Stimulated activated CD8-positive, alpha-beta memory T cell treated with anti-CD3 and anti-CD28 coated beads, Interleukin-7, amount 100 ng/mL, for 48 hours (primary cell): ENCODE measurements around the gene SIPA1.
A peak's percentile ranks its signal among the peaks of the same experiment; 100 is the strongest.
"Not testable (repeated sequence)": the region's sequence is repeated elsewhere in the genome, so short reads cannot be mapped to it uniquely, and the experiment has no call there.

Experiments
- DNase-seq, 2 donors: peaks; one replicate each; pipeline ENCODE4 v3.0.0-alpha.2; 2020; ENCODE audit warnings: low read depth in 1 of 2; ENCODE audit errors: extremely low read depth in 1 of 2

Gene SIPA1

GRCh38 chr11:65658174-65659021 is 20.5 kb downstream of the SIPA1 start:
- no peak for DNase-seq

GRCh38 chr11:65660038-65660437 is 22.1 kb downstream of the SIPA1 start:
- no peak for DNase-seq

GRCh38 chr11:65660908-65661307 is 23.0 kb downstream of the SIPA1 start:
- DNase-seq, result not testable (repeated sequence)

- DNase-seq, result no peak
Measured at GRCh38 chr11:65661599-65662246, 23.8 kb downstream of the SIPA1 start.

GRCh38 chr11:65662247-65662798 is 24.4 kb downstream of the SIPA1 start:
- DNase-seq, result no peak

- peak; percentile 87 to 89 for DNase-seq
Measured at GRCh38 chr11:65662799-65663638, 25.1 kb downstream of the SIPA1 start, which contains the start of gene RELA. RELA (minus strand) TSS chr11:65662916; CDS start chr11:65662832, 84 bp downstream.

- DNase-seq, result no peak
Measured at GRCh38 chr11:65663639-65664200, 25.8 kb downstream of the SIPA1 start.

GRCh38 chr11:65672180-65672860 is 34.4 kb downstream of the SIPA1 start:
- no peak for DNase-seq

- no peak for DNase-seq
Measured at GRCh38 chr11:65672982-65673381, 35.1 kb downstream of the SIPA1 start.

- no peak for DNase-seq
Measured at GRCh38 chr11:65680192-65680743, 42.4 kb downstream of the SIPA1 start.

- DNase-seq, result not testable (repeated sequence)
Measured at GRCh38 chr11:65683480-65683879, 45.6 kb downstream of the SIPA1 start.

- DNase-seq, result no peak
Measured at GRCh38 chr11:65685981-65686380, 48.1 kb downstream of the SIPA1 start.

- DNase-seq, result not testable (repeated sequence)
Measured at GRCh38 chr11:65691847-65692246, 53.9 kb downstream of the SIPA1 start.

GRCh38 chr11:65692367-65692766 is 54.5 kb downstream of the SIPA1 start:
- DNase-seq, result no peak

- DNase-seq, result no peak
Measured at GRCh38 chr11:65695459-65696241, 57.7 kb downstream of the SIPA1 start.

- no peak for DNase-seq
Measured at GRCh38 chr11:65696802-65697552, 59.1 kb downstream of the SIPA1 start.

GRCh38 chr11:65698205-65698604 is 60.3 kb downstream of the SIPA1 start:
- DNase-seq, result no peak

- no peak for DNase-seq
Measured at GRCh38 chr11:65699306-65699705, 61.4 kb downstream of the SIPA1 start.
